GM19455 (cell line): ENCODE data around the gene CST2.
"Not testable (repeated sequence)": the region's sequence is repeated elsewhere in the genome, so short reads cannot be mapped to it uniquely, and the experiment has no call there.

Source experiments
- ATAC-seq: cut with Tn5 transposase; IDR thresholded peaks from one replicate; pipeline ENCODE4 v1.9.1; 2021; ENCODE audit not compliant: unreplicated experiment

Gene CST2

GRCh38 chr20:23826541-23827021, at the start of gene CST2:
CST2 (minus strand) TSS chr20:23826729; CDS start chr20:23826660, 69 bp downstream.
- ATAC-seq = no peak

GRCh38 chr20:23875606-23876237, 49.2 kb upstream of the CST2 start:
- ATAC-seq = no peak

- ATAC-seq = no peak
These were observed 48.2 kb upstream of the CST2 start for GRCh38 chr20:23874747-23875146.

GRCh38 chr20:23873370-23874015, 47.0 kb upstream of the CST2 start:
- ATAC-seq = no peak

- ATAC-seq = no peak
These were observed 45.5 kb upstream of the CST2 start for GRCh38 chr20:23872065-23872464.

- no peak for ATAC-seq
These were observed 43.9 kb upstream of the CST2 start for GRCh38 chr20:23870461-23870860.

GRCh38 chr20:23869520-23869919, 43.0 kb upstream of the CST2 start:
- no peak for ATAC-seq

GRCh38 chr20:23868321-23868720, 41.8 kb upstream of the CST2 start:
- no peak for ATAC-seq

GRCh38 chr20:23867152-23867776, 40.7 kb upstream of the CST2 start:
- ATAC-seq = no peak

GRCh38 chr20:23860771-23861170, 34.2 kb upstream of the CST2 start:
- not testable (repeated sequence) for ATAC-seq

GRCh38 chr20:23857962-23858595, 31.6 kb upstream of the CST2 start:
- no peak for ATAC-seq

GRCh38 chr20:23856736-23857135, 30.2 kb upstream of the CST2 start:
- ATAC-seq = no peak

- no peak for ATAC-seq
These were observed 29.7 kb upstream of the CST2 start for GRCh38 chr20:23856226-23856625.

- ATAC-seq = no peak
These were observed 15.2 kb upstream of the CST2 start for GRCh38 chr20:23841693-23842092.

GRCh38 chr20:23835716-23836115, 9.2 kb upstream of the CST2 start:
- ATAC-seq = no peak

GRCh38 chr20:23832775-23833513, 6.4 kb upstream of the CST2 start:
- ATAC-seq = no peak

- ATAC-seq = not testable (repeated sequence)
These were observed 5.4 kb upstream of the CST2 start for GRCh38 chr20:23831961-23832360.

GRCh38 chr20:23823621-23824324, 2.8 kb downstream of the CST2 start:
- ATAC-seq = no peak

GRCh38 chr20:23823111-23823510, 3.4 kb downstream of the CST2 start:
- ATAC-seq = no peak

- no peak for ATAC-seq
These were observed 6.0 kb downstream of the CST2 start for GRCh38 chr20:23820493-23820892.
